Forelimb muscle (tissue), 1 donor: ENCODE measurements around the gene PUS10. TPM values are rescaled to one million over a fixed set of nuclear protein-coding genes. Genes with fewer than 3 reads are reported as not detected.
"Not testable (repeated sequence)": the region's sequence is repeated elsewhere in the genome, so short reads cannot be mapped to it uniquely, and the experiment has no call there.

ENCODE experiments used
- DNase-seq: peaks from one replicate; pipeline ENCODE4 v3.0.0-alpha.2; 2013; ENCODE audit warnings: low read depth
- polyA plus RNA-seq: library from polyadenylated mRNA; unstranded; fragments of 120-200 nt; gene quantifications from one replicate; pipeline ENCODE4 v1.2.1, GENCODE V29; 2013; ENCODE audit not compliant: insufficient read length

Gene PUS10
- polyA plus RNA-seq, 1 donor = 4.1 TPM

DNA sequence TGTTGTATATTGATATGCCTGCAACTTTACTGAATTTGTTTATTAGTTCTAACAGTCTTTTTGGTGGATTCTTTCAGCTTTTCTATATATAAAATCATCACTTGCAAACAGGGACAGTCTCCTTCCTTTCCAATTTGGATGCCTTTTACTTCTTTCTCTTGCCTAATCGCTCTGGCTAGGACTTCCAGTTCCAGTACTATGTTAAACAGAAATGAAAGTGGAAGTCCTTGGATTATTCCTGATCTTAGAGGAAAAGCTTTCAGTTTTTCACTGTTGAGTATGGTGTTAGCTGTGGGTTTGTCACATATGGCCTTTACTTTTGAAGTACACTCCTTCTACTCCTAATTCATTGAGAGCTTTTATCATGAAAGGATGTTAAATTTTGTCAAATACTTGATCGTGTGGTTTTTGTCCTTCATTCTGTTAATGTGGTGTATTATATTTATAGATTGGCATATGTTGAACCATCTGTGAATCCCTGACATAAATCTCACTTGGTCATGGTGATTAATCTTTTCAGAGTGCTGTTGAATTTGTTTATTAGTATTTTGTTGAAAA lies 83.8 kb downstream of the PUS10 start:
- no peak for DNase-seq

DNA sequence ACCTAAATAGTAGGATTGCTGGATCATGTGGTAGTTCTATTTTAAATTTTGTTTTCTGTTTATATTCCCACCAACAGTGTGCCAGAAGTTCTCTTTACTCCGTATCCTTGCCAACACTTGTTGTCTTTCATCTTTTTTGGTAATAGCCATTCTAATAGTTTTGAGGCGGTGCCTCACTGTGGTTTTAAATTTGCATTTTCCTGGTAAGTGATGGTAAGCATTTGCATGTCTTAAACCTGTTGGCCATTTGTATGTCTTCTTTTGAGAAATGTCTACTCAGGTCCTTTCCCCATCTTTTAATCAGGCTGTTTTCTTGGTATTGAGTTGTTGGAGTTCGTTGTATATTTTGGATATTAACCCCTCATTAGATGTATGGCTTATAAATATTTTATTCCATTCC lies 85.1 kb downstream of the PUS10 start:
- no peak for DNase-seq

DNA sequence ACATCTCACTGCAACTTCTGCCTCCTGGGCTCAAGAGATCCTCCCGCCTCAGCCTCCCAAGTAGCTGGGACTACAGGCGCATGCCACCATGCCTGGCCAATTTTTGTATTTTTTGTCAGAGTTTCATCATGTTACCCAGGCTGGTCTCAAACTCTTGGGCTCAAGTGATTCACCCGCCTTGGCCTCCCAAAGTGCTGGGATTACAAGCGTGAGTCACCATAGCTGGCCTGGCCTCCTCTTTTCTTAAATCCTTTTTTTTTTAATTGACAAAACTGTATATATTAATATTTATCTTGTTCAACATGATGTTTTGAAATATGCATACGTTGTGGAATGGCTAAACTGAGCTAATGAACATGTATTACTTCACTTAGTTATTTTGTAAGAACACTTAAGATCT lies 86.0 kb downstream of the PUS10 start:
- DNase-seq = not testable (repeated sequence)

DNA sequence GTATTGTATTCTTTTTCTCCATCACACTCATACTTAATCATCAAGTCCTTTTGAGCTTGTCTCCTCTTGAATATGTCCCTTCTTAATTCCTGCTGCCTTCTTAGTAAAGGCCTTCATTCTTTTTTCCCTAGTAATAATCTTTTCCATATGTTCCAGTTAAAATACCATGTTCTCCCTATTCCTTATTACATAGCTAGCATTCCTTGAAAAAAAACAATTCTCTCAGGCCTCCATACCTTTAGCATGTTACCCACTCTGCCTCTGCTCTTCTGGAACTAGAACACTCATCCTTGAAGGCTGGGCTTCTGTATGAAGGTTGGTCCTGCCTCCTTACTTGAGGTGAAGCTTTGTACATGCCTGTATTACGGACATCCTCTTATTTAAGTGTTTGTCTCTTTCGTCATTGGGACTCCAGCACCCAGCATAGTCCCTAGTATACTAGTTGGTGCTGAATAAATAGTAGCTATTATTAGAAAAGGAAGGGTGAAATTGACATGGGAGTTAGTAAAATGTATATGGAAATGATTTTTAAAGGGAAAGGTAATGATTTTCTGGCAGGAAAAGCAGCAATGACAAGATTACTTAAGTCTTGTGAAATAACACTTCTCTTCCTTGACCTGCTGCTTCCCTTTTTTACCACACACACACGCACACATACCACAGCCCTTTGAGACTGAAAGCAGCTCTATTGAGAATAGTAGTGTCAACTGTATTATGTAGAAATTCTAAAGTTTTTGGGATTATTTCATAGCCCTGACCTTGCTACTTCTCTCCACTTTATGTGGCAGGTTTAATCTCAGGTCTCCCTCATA lies 91.1 kb downstream of the PUS10 start:
- no peak for DNase-seq

DNA sequence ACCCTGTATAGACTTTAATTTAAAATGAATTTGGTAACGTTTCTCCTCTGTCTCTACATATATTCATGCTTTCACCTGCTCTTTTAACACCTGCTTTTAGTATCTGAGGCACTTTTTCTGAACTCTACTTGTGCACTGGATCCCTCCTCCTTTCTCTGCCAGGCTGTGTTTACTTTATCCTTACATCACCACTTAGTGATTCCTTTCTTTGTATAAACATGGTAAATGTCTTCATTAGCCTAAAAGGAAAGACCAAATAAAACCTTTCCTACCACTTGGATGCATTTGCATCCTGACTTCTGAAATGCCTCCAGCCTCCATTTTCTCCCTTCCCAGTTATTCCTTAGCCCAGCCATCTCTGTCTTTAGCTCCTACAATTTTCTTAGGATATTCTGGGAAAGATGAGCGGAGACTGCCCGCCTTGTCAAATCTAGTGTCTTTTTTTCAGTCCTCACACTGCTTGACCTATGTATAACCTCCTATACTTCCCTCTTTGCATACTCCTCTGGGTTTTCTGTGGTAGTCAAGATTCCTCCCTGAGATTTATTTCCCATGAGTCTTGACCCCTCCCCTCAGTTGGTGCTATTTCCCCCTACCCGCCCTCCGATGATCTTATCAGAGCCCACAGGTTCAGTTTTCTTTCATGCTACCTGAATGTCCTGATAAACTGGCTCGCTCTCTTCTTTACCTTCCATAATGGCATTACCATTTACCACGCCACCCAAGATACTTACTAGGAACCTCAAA lies 91.9 kb downstream of the PUS10 start:
- no peak for DNase-seq

DNA sequence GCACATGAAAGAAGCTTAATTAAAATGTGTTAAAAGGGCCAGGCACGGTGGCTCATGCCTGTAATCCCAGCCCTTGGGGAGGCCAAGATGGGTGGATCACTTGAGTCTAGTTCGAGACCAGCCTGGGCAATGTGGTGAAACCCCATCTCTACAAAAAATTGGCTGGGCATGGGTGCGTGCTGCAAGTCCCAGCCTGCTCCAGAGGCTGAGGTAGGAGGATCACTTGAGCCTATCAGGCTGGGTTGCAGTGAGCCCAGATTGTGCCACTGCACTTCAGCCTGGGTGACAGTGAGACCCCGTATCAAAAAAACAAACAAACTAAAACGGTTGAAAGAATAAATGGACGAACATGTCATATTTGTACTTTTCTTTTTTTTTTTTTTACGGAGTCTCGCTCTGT lies 110.7 kb downstream of the PUS10 start:
- DNase-seq = no peak

DNA sequence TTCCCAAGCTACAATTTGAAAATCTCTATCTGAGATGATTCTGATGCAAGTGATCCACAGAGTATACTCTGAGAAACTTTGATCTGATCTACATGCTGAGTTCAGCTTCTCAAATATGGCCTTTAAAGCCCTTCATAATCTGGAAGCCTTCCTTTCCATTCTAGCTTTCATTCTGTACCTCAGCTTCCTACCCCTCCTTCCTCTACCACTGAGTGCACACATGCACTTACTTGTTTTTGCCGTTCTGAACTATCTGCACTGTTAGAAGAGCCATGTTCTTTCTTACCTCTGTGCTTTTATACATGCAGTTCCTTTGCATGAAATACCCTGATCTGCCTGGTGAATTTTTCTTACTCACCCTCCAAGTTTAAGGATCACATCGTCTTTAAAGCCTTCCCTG lies 111.7 kb downstream of the PUS10 start:
- DNase-seq = no peak

DNA sequence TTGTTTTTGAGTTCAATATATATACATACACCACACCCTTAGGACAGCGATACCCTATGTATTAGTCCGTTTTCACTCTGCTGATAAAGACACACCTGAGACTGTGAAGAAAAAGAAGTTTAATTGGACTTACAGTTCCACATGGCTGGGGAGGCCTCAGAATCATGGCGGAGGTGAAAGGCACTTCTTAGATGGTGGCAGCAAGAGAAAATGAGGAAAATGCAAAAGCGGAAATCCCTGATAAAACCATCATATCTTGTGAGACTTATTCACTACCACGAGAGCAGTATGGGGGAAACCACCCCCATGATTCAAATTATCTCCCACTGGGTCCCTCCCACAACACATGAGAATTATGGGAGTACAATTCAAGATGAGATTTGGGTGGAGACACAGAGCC lies 112.2 kb downstream of the PUS10 start:
- DNase-seq = not testable (repeated sequence)

DNA sequence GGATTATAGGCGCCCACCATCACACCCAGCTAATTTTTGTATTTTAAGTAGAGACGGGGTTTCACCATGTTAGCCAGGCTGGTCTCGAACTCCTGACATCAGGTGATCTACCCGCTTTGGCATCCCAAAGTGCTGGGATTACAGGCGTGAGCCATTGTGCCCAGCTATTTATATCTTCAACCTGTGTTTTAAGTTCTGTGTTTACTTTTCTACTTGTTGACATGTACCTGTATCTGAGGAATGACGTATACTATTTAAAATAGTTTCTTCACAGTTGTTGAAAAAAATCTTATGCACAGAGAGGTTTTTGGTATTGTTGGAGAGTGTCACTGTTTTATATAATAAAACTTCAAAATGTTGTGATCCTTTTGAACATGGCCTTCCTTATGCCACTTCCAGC lies 116.8 kb downstream of the PUS10 start:
- DNase-seq = not testable (repeated sequence)

DNA sequence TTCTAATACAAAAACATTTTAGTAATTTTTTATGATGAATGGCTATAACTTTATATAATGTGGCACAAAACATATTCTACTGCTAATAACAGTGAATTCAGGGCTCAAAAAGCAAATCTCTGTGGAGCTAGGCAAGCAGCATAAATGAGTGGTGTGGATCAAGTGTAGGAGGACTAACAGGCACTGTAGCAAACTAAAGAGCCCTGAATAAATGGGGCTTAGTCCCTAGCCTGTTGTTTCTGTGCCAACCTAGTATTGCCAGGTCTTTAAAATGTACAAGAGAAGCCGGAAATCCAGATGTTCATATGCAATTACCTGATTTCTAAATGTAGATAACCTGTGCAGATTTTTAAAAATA lies 118.2 kb downstream of the PUS10 start:
- no peak for DNase-seq

DNA sequence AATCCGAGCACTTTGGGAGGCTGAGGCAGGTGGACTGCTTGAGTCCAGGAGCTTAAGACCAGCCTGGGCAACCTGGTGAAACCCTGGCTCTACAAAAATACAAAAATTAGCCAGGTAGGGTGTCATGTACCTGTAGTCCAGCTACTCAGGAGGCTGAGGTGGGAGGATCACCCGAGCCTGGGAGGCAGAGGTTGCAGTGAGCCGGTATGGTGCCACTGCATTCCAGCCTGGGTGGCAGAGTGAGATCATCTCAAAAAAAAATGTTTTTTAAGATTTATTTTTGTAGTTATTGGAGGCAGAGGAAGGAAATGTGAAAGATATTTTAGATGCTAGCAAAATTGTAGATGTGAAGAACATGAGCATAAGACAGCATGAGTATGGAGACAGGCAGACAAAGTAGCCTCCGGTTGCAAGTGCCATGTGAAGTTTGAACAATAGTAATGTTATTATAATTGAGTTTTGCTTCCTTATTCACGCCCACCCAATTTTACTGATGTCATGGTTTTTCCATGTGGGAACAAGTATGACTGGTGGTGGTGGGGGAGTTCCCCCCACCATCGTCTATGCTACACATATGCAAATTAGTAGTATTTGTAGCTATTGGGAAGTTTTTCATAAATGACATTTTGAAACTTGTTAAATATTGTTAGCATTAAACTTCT lies 118.7 kb downstream of the PUS10 start:
- no peak for DNase-seq

DNA sequence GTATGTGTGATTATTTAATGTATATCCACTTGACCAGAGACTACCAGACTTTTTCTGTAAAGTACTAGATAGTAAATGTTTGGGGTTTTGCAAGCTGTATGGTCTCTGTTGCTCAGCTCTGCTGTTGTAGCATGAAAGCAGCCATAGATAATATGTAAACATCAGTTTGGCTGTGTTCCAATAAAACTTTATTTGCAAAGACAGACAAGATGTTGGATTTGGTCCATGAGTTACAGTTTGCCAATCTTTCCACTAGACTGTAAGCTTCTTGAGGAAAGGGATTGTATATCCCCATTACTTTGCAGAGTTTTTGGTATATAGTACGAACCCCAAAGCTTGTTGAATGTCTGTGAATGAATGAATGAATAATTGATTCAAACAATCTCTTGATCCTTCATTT lies 119.5 kb downstream of the PUS10 start:
- no peak for DNase-seq

Other genes starting within 250 kb of the PUS10 start
- 4.6 TPM for gene REL, start 136.7 kb downstream of the PUS10 start, polyA plus RNA-seq
- gene PEX13, start 535 bp downstream of the PUS10 start, polyA plus RNA-seq = 23.9 TPM
- gene SANBR, start 47.6 kb upstream of the PUS10 start, polyA plus RNA-seq = 12.6 TPM
- gene C2orf74, start 143.9 kb upstream of the PUS10 start, polyA plus RNA-seq = 15.4 TPM